ENCODE results near the gene CEP350. TPM values are rescaled to one million over a fixed set of nuclear protein-coding genes. Genes with fewer than 3 reads are reported as not detected.

CEP350 gene
- total RNA-seq, 1 experiment from 2014 or later, result 27.6 TPM

DNA sequence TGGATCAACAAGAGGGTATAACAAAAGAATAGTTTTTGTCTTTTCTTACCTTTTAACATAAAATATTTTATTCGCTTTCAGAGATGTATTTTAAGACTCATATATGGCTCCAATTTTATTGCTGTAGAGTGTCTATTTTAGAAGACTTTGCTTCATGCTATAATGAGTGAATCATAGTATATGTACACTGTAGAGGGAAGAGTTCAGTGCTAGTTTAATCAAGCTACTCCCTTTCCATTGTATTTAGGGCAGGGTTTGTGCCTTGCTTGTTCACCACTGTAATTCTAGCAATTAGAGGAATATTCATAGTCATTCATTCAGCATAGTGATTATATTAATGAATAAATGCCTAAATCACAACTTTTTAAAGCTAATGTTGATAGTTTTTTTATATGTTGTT lies 78.8 kb downstream of the CEP350 start:
- H3K9me3 ChIP-seq (ENCODE audit: control insufficient read depth in 1 of 2, insufficient read depth in 1 of 2, low read depth in 1 of 2, low read length in 2 of 2), result no peaks in the 10 kb centered on the region
- no peak overlapping the region for H3K4me3 ChIP-seq (replicated peaks in 1 of 2; ENCODE audit: low read depth in 1 of 2, low read length in 2 of 2)
- ChIA-PET POLR2A (no interaction called here), CTCF (no interaction called here), RAD21 (ENCODE audit: low non-redundant PET in 1 of 2, low total read pairs in 2 of 2, uncharacterized antibody in 2 of 2, unreplicated experiment in 2 of 2) (no interaction called here)
- H3K4me1 ChIP-seq (ENCODE audit: control insufficient read depth in 1 of 2, insufficient read depth in 2 of 2, low read length in 2 of 2), result no peaks in the 10 kb centered on the region
- ATAC-seq (no peak), DNase-seq (ENCODE audit: low read depth, low spot score) (no peak)
- no TSS peak for BruUV-seq (replicated peaks)
- no peak overlapping the region for H2AFZ ChIP-seq (ENCODE audit: low read depth, low read length, poor library complexity, severe bottlenecking)
- no peaks in the 10 kb centered on the region; a peak in 1 of 4 replicates for H3K36me3 ChIP-seq (ENCODE audit: control insufficient read depth in 1 of 2, insufficient read depth in 2 of 2, low read length in 2 of 2)
- no peak overlapping the region for H3K27ac ChIP-seq (ENCODE audit: low read depth, low read length)
- intact Hi-C loops (cut with micrococcal nuclease), result no loop called here
- no peak overlapping the region for H3K9ac ChIP-seq (ENCODE audit: low read length)
- no peak overlapping the region for H3K4me2 ChIP-seq (ENCODE audit: low read length)
- no peaks in the 10 kb centered on the region for H4K20me1 ChIP-seq (ENCODE audit: insufficient read depth)
- no peak for TF ChIP-seq JUND (IDR thresholded peaks at IDR 0.05)
- no peak for TF ChIP-seq EZH2 (IDR thresholded peaks at IDR 0.05)
- no peak for TF ChIP-seq TCF7L2 (IDR thresholded peaks at IDR 0.05; ENCODE audit: borderline replicate concordance, extremely low read depth, insufficient read depth, insufficient read length)
- TF ChIP-seq, protein P1, sequence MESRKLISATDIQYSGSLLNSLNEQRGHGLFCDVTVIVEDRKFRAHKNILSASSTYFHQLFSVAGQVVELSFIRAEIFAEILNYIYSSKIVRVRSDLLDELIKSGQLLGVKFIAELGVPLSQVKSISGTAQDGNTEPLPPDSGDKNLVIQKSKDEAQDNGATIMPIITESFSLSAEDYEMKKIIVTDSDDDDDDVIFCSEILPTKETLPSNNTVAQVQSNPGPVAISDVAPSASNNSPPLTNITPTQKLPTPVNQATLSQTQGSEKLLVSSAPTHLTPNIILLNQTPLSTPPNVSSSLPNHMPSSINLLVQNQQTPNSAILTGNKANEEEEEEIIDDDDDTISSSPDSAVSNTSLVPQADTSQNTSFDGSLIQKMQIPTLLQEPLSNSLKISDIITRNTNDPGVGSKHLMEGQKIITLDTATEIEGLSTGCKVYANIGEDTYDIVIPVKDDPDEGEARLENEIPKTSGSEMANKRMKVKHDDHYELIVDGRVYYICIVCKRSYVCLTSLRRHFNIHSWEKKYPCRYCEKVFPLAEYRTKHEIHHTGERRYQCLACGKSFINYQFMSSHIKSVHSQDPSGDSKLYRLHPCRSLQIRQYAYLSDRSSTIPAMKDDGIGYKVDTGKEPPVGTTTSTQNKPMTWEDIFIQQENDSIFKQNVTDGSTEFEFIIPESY (IDR thresholded peaks at IDR 0.05; ENCODE audit: extremely low read depth, insufficient replicate concordance, low read length), result no peak
- TF ChIP-seq POLR2AphosphoS5 (IDR thresholded peaks at IDR 0.05; ENCODE audit: low read depth, low read length), result no peak
- no peak for TF ChIP-seq EGR1 (IDR thresholded peaks at IDR 0.05; ENCODE audit: low read depth)
- no peak for TF ChIP-seq SIN3A (IDR thresholded peaks at IDR 0.05; ENCODE audit: low read depth)
- no peak for TF ChIP-seq ZNF274 (IDR thresholded peaks at IDR 0.05; ENCODE audit: low read depth, low read length)
- TF ChIP-seq, protein P2, sequence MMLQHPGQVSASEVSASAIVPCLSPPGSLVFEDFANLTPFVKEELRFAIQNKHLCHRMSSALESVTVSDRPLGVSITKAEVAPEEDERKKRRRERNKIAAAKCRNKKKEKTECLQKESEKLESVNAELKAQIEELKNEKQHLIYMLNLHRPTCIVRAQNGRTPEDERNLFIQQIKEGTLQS (IDR thresholded peaks at IDR 0.05), result no peak
- TF ChIP-seq ELF1 (IDR thresholded peaks at IDR 0.05; ENCODE audit: borderline replicate concordance, low read depth), result no peak
- no peak for TF ChIP-seq POLR2A (IDR thresholded peaks at IDR 0.05; ENCODE audit: borderline replicate concordance, extremely low read depth, insufficient read depth, insufficient read length)
- TF ChIP-seq RAD21 (IDR thresholded peaks at IDR 0.05; ENCODE audit: low read depth), result no peak
- TF ChIP-seq CBX3 (IDR thresholded peaks at IDR 0.05; ENCODE audit: low read depth), result no peak
- no peak for TF ChIP-seq EZH2phosphoT487 (IDR thresholded peaks at IDR 0.05; ENCODE audit: borderline replicate concordance)
- TF ChIP-seq ZFX (IDR thresholded peaks at IDR 0.05), result no peak
- TF ChIP-seq, protein P3, sequence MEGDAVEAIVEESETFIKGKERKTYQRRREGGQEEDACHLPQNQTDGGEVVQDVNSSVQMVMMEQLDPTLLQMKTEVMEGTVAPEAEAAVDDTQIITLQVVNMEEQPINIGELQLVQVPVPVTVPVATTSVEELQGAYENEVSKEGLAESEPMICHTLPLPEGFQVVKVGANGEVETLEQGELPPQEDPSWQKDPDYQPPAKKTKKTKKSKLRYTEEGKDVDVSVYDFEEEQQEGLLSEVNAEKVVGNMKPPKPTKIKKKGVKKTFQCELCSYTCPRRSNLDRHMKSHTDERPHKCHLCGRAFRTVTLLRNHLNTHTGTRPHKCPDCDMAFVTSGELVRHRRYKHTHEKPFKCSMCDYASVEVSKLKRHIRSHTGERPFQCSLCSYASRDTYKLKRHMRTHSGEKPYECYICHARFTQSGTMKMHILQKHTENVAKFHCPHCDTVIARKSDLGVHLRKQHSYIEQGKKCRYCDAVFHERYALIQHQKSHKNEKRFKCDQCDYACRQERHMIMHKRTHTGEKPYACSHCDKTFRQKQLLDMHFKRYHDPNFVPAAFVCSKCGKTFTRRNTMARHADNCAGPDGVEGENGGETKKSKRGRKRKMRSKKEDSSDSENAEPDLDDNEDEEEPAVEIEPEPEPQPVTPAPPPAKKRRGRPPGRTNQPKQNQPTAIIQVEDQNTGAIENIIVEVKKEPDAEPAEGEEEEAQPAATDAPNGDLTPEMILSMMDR (IDR thresholded peaks at IDR 0.05 in 2 of 3, conservative IDR thresholded peaks at IDR 0.05 in 1 of 3; ENCODE audit: borderline replicate concordance in 1 of 3, insufficient read depth in 1 of 3, low read depth in 2 of 3, low read length in 2 of 3), result no peak
- H3K79me2 ChIP-seq (ENCODE audit: insufficient read depth, low read length), result no peaks in the 10 kb centered on the region
- no peaks in the 10 kb centered on the region for H3K27me3 ChIP-seq (ENCODE audit: insufficient read depth, low read length)
- H3K9me2 ChIP-seq (ENCODE audit: insufficient read depth), result no peaks in the 10 kb centered on the region

All from HCT116 (cell line).